B cell (primary cell): ENCODE measurements around the gene MBD6. TPM values are rescaled to one million over a fixed set of nuclear protein-coding genes. Genes with fewer than 3 reads are reported as not detected.

Experiments used
- ATAC-seq: fragments of 200-7000 bp; cut with Tn5 transposase; one replicate; pipeline ENCODE4 v1.10.0; 2021; ENCODE audit warnings: low read depth, mild to moderate bottlenecking, moderate number of reproducible peaks, moderate library complexity
- CTCF ChIA-PET: fragments of 350-600 bp; sonication (Branson Sonifier 250); formaldehyde crosslinking; loops from one replicate; lab custom pipeline; 2021; ENCODE audit warnings: antibody characterized with exemption, inconsistent platforms; lab: Charles Lee
- POLR2A ChIA-PET: fragments of 350-600 bp; sonication (Branson Sonifier 250); formaldehyde crosslinking; loops from one replicate; lab custom pipeline; 2021; ENCODE audit warnings: antibody characterized with exemption; lab: Charles Lee
- DNase-seq: peaks from one replicate; pipeline ENCODE4 v3.0.0; 2013
- H2AFZ ChIP-seq: 2 replicates; pipeline ENCODE4 v1.6.1; 2012; ENCODE audit warnings: mild to moderate bottlenecking, low read depth, low read length; ENCODE audit not compliant: insufficient read depth, poor library complexity, severe bottlenecking
- H3K27ac ChIP-seq, 2 donors: 1 replicate in 1 of 2; 2 replicates in 1 of 2; pipeline ENCODE4 v1.5.1; 2012 to 2013; ENCODE audit warnings: low read length in 2 of 2, mild to moderate bottlenecking in 2 of 2, moderate library complexity in 1 of 2
- H3K27me3 ChIP-seq, 4 experiments: fragments of 200-600 bp in 1 of 4; sonication (generic) in 1 of 4; replicated peaks in 1 of 4; 1 replicate in 2 of 4; 2 replicates in 2 of 4; pipeline versions ENCODE4 v1.6.1 to v1.7.0; 2013 to 2016; ENCODE audit warnings: low read length in 3 of 4, mild to moderate bottlenecking in 2 of 4, mixed read lengths in 1 of 4, moderate library complexity in 1 of 4; ENCODE audit not compliant: insufficient read depth in 4 of 4, control insufficient read depth in 3 of 4; ENCODE audit errors: control extremely low read depth in 1 of 4
- H3K36me3 ChIP-seq, 2 experiments: replicated peaks in 1 of 2; 1 replicate in 1 of 2; 2 replicates in 1 of 2; pipeline versions ENCODE4 v1.6.1 to v1.7.1; 2013; ENCODE audit warnings: low read length in 1 of 2; ENCODE audit not compliant: insufficient read depth in 2 of 2, control insufficient read depth in 1 of 2; ENCODE audit errors: control extremely low read depth in 1 of 2, extremely low read depth in 1 of 2
- H3K4me1 ChIP-seq, 2 donors: fragments of 200-600 bp in 1 of 2; sonication (generic) in 1 of 2; 1 replicate in 1 of 2; 2 replicates in 1 of 2; pipeline versions ENCODE4 v1.5.1 to v1.6.1; 2013 to 2017; ENCODE audit warnings: low read length in 2 of 2; ENCODE audit not compliant: control insufficient read depth in 2 of 2, insufficient read depth in 2 of 2
- H3K4me2 ChIP-seq: replicated peaks from 2 replicates; pipeline ENCODE3; 2012; ENCODE audit warnings: mild to moderate bottlenecking, low read depth, low read length; ENCODE audit not compliant: poor library complexity, severe bottlenecking
- H3K4me3 ChIP-seq, 5 experiments: fragments of 200-600 bp in 1 of 5; sonication (generic) in 1 of 5; 1 replicate in 3 of 5; 2 replicates in 2 of 5; pipeline versions ENCODE4 v1.5.1 to v1.7.0; 2011 to 2016; ENCODE audit warnings: low read length in 4 of 5, mild to moderate bottlenecking in 4 of 5, low read depth in 2 of 5, control low read depth in 1 of 5, moderate library complexity in 1 of 5; ENCODE audit not compliant: insufficient read depth in 1 of 5; ENCODE audit errors: control extremely low read depth in 1 of 5, extremely low read depth in 1 of 5
- H3K79me2 ChIP-seq: fragments of 200-600 bp; sonication (generic); one replicate; pipeline ENCODE4 v1.6.0; 2016; ENCODE audit warnings: low read length; ENCODE audit not compliant: control insufficient read depth, insufficient read depth
- H3K9ac ChIP-seq: fragments of 200-600 bp; sonication (generic); 2 replicates; pipeline ENCODE4 v1.6.1; 2017; ENCODE audit warnings: mild to moderate bottlenecking, low read length, moderate library complexity
- H3K9me3 ChIP-seq, 3 donors: one replicate each; pipeline versions ENCODE4 v1.6.1 to v1.7.1; 2013; ENCODE audit warnings: low read length in 2 of 3; ENCODE audit not compliant: control insufficient read depth in 2 of 3, insufficient read depth in 1 of 3; ENCODE audit errors: control extremely low read depth in 1 of 3
- H4K20me1 ChIP-seq: 2 replicates; pipeline ENCODE4 v1.6.0; 2012; ENCODE audit warnings: mild to moderate bottlenecking, low read length; ENCODE audit not compliant: insufficient read depth, control insufficient read depth, poor library complexity, severe bottlenecking
- H3K27ac Mint-ChIP-seq: one replicate; pipeline ENCODE4 v1.8.0; 2021; ENCODE audit warnings: mixed read lengths
- H3K27me3 Mint-ChIP-seq: one replicate; pipeline ENCODE4 v1.8.0; 2021; ENCODE audit warnings: mixed read lengths
- H3K4me1 Mint-ChIP-seq: one replicate; pipeline ENCODE4 v1.8.0; 2021; ENCODE audit warnings: mixed read lengths
- H3K4me3 Mint-ChIP-seq: one replicate; pipeline ENCODE4 v1.8.0; 2021; ENCODE audit warnings: mixed read lengths
- H3K9me3 Mint-ChIP-seq: one replicate; pipeline ENCODE4 v1.8.0; 2022; ENCODE audit warnings: mixed read lengths; ENCODE audit not compliant: insufficient read depth
- EZH2 ChIP-seq: IDR thresholded peaks from 2 replicates; pipeline ENCODE4 v1.6.1; 2012; ENCODE audit warnings: borderline replicate concordance, low read depth, mild to moderate bottlenecking, moderate library complexity, low read length; ENCODE audit not compliant: insufficient read depth, poor library complexity, severe bottlenecking
- WGBS: methylation state at CpG from one replicate; pipeline ENCODE4 v1.1.5; 2013; ENCODE audit warnings: missing lambda C conversion rate; ENCODE audit not compliant: insufficient coverage; 5-methylcytosine and 5-hydroxymethylcytosine counted together
- intact Hi-C: fragments of 100-400 bp; cut with micrococcal nuclease; formaldehyde crosslinking; loops from one replicate; pipeline ENCODE4 v1.10.0; 2022
- polyA plus RNA-seq: library from polyadenylated mRNA; depleted of rRNA; stranded (reverse); fragments of >200 nt; gene quantifications from 2 replicates; pipeline ENCODE4 v1.2.3, GENCODE V29; 2012
- total RNA-seq, 2 donors: library from RNA; stranded (reverse); fragments of 120-200 nt in 1 of 2; gene quantifications; 1 replicate in 1 of 2; 2 replicates in 1 of 2; pipeline versions ENCODE4 v1.2.3 to v1.2.4, GENCODE V29; 2013 to 2022
- TF ChIP-seq, protein P1 (sequence below): fragments of 200-600 bp; IDR thresholded peaks from one replicate; pipeline ENCODE4 v1.8.0; 2022; ENCODE audit warnings: antibody characterized with exemption, mild to moderate bottlenecking

MBD6 gene
- total and polyA plus RNA-seq, 2 donors (not counting 1 experiment from before 2014, with no cell fraction given) = 39.4 to 121 TPM

DNA sequence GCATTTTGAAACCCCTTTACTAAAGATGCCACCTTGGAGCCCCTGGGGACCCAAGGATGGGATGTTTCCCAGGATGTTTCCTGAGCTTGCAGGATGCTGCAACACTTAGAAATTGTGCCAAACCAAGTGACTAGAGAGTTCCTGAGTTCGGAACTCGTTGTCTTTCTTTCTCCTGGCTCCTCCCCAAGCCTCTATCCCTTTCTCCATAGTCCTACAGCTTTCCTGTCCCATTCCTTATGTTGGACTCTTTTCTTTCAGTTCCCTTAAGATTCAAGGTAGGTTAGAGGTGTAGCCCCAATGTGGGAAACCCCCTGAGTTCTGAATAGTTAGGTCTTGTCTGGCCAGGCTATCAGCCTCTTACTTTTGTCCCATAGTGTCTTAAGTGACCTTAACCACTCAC lies 25.9 kb downstream of the MBD6 start:
- Mint-ChIP-seq H3K4me1 (peaks cover 48% of the 10 kb centered on the region), H3K9me3 (no peaks in the 10 kb centered on the region), H3K27me3 (peaks cover 22% of the 10 kb centered on the region), H3K27ac (no peak overlapping the region), H3K4me3 (peak overlapping the region; percentile 59)
- H3K4me2 ChIP-seq = no peak overlapping the region
- peaks cover 19% of the 10 kb centered on the region for H3K79me2 ChIP-seq
- CTCF ChIA-PET = no interaction called here
- no peak overlapping the region for H3K4me3 ChIP-seq
- peaks cover 0 to 27% (median 10%) of the 10 kb centered on the region in 4 experiments for H3K27me3 ChIP-seq
- intact Hi-C loops = no loop called here
- no peak for ATAC-seq
- WGBS = 60% methylated on average over 1 of the region's 2 CpGs
- no peak overlapping the region for H2AFZ ChIP-seq
- H3K27ac ChIP-seq = no peak overlapping the region
- no peak for TF ChIP-seq EZH2
- TF ChIP-seq, protein P1, sequence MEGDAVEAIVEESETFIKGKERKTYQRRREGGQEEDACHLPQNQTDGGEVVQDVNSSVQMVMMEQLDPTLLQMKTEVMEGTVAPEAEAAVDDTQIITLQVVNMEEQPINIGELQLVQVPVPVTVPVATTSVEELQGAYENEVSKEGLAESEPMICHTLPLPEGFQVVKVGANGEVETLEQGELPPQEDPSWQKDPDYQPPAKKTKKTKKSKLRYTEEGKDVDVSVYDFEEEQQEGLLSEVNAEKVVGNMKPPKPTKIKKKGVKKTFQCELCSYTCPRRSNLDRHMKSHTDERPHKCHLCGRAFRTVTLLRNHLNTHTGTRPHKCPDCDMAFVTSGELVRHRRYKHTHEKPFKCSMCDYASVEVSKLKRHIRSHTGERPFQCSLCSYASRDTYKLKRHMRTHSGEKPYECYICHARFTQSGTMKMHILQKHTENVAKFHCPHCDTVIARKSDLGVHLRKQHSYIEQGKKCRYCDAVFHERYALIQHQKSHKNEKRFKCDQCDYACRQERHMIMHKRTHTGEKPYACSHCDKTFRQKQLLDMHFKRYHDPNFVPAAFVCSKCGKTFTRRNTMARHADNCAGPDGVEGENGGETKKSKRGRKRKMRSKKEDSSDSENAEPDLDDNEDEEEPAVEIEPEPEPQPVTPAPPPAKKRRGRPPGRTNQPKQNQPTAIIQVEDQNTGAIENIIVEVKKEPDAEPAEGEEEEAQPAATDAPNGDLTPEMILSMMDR = no peak
- POLR2A ChIA-PET = no interaction called here
- H3K9ac ChIP-seq = no peak overlapping the region
- no peak for DNase-seq
- H4K20me1 ChIP-seq = no peaks in the 10 kb centered on the region
- peaks cover 20 to 27% of the 10 kb centered on the region in 2 donors for H3K4me1 ChIP-seq
- H3K9me3 ChIP-seq = peaks cover 0 to 4% (median 0%) of the 10 kb centered on the region in 3 donors
- H3K36me3 ChIP-seq = no peaks in the 10 kb centered on the region

DNA sequence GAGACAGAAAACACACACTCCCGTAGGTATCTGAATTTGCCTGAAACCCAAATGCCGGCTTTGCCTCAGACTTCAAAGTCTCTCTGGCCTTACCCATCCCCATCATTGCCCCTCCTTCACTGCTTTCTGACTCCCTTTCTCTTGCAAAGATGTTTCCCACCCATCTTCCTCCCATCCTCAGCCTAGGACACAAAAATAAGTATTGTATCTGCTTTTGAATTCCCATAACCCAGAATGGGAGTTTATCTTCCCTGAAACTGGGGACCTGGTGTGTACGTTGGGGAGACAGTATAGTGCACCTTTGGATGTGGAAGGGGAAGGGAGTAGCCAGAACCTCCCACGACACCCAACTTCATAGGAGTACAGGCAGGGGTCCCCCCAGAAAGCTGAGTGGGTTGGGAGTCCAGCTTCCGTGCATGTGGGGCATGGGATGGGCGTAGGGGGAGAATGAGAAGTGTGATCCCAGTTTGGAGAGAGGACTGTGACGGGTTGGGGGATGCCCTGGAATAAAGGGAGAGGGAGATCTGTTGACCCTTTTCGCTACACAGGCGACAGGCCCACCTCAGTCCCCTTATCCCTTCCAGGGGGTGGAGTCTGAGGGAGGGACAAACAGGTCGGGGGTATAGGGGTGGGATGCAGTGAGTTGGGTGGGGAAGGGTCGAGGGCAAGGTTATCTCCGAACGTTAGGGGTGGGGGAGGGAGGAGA lies 26.7 kb downstream of the MBD6 start:
- H3K9ac ChIP-seq = peak overlapping the region; percentile 60
- no peak overlapping the region for H3K27ac Mint-ChIP-seq
- H4K20me1 ChIP-seq = no peaks in the 10 kb centered on the region
- peak overlapping the region; percentile 76 for H3K4me3 Mint-ChIP-seq
- H3K4me3 ChIP-seq = peak overlapping the region in 4 of 5 experiments; percentile 33 to 66 (median 50)
- DNase-seq (no peak), ATAC-seq (no peak)
- H3K9me3 Mint-ChIP-seq = no peaks in the 10 kb centered on the region
- ChIA-PET POLR2A (no interaction called here), CTCF (no interaction called here)
- peaks cover 18 to 27% of the 10 kb centered on the region in 2 donors for H3K4me1 ChIP-seq
- peaks cover 28% of the 10 kb centered on the region for H3K27me3 Mint-ChIP-seq
- H3K4me1 Mint-ChIP-seq = peaks cover 45% of the 10 kb centered on the region
- H3K36me3 ChIP-seq = no peaks in the 10 kb centered on the region
- peak overlapping the region; percentile 84 for H2AFZ ChIP-seq
- intact Hi-C loops = no loop called here
- TF ChIP-seq, protein P1 = no peak
- no peak for TF ChIP-seq EZH2
- WGBS = 51% methylated on average over 10 of the region's 13 CpGs
- H3K79me2 ChIP-seq = peaks cover 19% of the 10 kb centered on the region
- no peak overlapping the region for H3K27ac ChIP-seq
- peaks cover 0 to 32% (median 10%) of the 10 kb centered on the region in 4 experiments for H3K27me3 ChIP-seq
- peaks cover 0 to 4% (median 0%) of the 10 kb centered on the region in 3 donors for H3K9me3 ChIP-seq
- H3K4me2 ChIP-seq = peak overlapping the region; percentile 89
